ENCODE data around the gene ELF2.
A peak's percentile ranks its signal among the peaks of the same experiment; 100 is the strongest.
"Not testable (repeated sequence)": the region's sequence is repeated elsewhere in the genome, so short reads cannot be mapped to it uniquely, and the experiment has no call there.

The ELF2 gene

GRCh38 chr4:139177049-139177868 is at the start of gene ELF2:
TSS of gene ELF2 (minus strand) at chr4:139177218. CDS start at chr4:139137701, 39,517 bp downstream.
- Histone ChIP-seq H3K4me3 (peak within 1 kb of the TSS; percentile 88), H3K36me3 (replicated peaks) (no peaks in the 10 kb centered on the region), H3K27me3 (ENCODE audit: low read depth) (no peaks in the 10 kb centered on the region; the same call in 1 of the 2 replicates), H3K4me1 (peaks cover 26% of the 10 kb centered on the region), H3K9me3 (no peaks in the 10 kb centered on the region)
- in situ Hi-C loops (cut with MboI; ENCODE audit: low sequenced_read_pairs): no loop called here
- peak; percentile 86 to 95 for DNase-seq (ENCODE audit: low spot score in 2 of 2)

GRCh38 chr4:139223682-139224317 is 46.8 kb upstream of the ELF2 start:
- H3K27me3 ChIP-seq (ENCODE audit: low read depth): no peaks in the 10 kb centered on the region
- H3K36me3 ChIP-seq (replicated peaks): no peaks in the 10 kb centered on the region
- H3K4me1 ChIP-seq: peaks cover 14% of the 10 kb centered on the region
- no peak overlapping the region for H3K4me3 ChIP-seq
- in situ Hi-C loops (cut with MboI; ENCODE audit: low sequenced_read_pairs): no loop called here
- peak in 1 of 2 experiments; percentile 18 for DNase-seq (ENCODE audit: low spot score in 2 of 2)
- H3K9me3 ChIP-seq: peaks cover 4% of the 10 kb centered on the region

GRCh38 chr4:139222215-139222614 is 45.2 kb upstream of the ELF2 start:
- H3K36me3 ChIP-seq (replicated peaks): no peaks in the 10 kb centered on the region
- H3K27me3 ChIP-seq (ENCODE audit: low read depth): no peaks in the 10 kb centered on the region
- peaks cover 4% of the 10 kb centered on the region for H3K9me3 ChIP-seq
- DNase-seq (ENCODE audit: low spot score in 2 of 2): no peak
- in situ Hi-C loops (cut with MboI; ENCODE audit: low sequenced_read_pairs): no loop called here
- no peak overlapping the region for H3K4me3 ChIP-seq
- peaks cover 14% of the 10 kb centered on the region for H3K4me1 ChIP-seq

- in situ Hi-C loops (cut with MboI; ENCODE audit: low sequenced_read_pairs): no loop called here
- Histone ChIP-seq H3K27me3 (ENCODE audit: low read depth) (no peaks in the 10 kb centered on the region), H3K9me3 (peaks cover 4% of the 10 kb centered on the region), H3K4me3 (no peak overlapping the region), H3K4me1 (peaks cover 14% of the 10 kb centered on the region), H3K36me3 (replicated peaks) (no peaks in the 10 kb centered on the region)
- DNase-seq (ENCODE audit: low spot score in 2 of 2): no peak
Measured at GRCh38 chr4:139221687-139222086, 44.7 kb upstream of the ELF2 start.

- no peak for DNase-seq (ENCODE audit: low spot score in 2 of 2)
- Histone ChIP-seq H3K9me3 (peaks cover 4% of the 10 kb centered on the region), H3K4me1 (peaks cover 20% of the 10 kb centered on the region), H3K4me3 (no peak overlapping the region), H3K27me3 (ENCODE audit: low read depth) (no peaks in the 10 kb centered on the region), H3K36me3 (replicated peaks) (no peaks in the 10 kb centered on the region)
- in situ Hi-C loops (cut with MboI; ENCODE audit: low sequenced_read_pairs): no loop called here
Measured at GRCh38 chr4:139219450-139220055, 42.5 kb upstream of the ELF2 start.

- peak; percentile 86 to 94 for DNase-seq (ENCODE audit: low spot score in 2 of 2)
- H3K9me3 ChIP-seq: no peaks in the 10 kb centered on the region
- no peaks in the 10 kb centered on the region for H3K27me3 ChIP-seq (ENCODE audit: low read depth)
- H3K36me3 ChIP-seq (replicated peaks): no peaks in the 10 kb centered on the region
- H3K4me1 ChIP-seq: peaks cover 23% of the 10 kb centered on the region
- H3K4me3 ChIP-seq: no peak overlapping the region
- in situ Hi-C loops (cut with MboI; ENCODE audit: low sequenced_read_pairs): no loop called here
Measured at GRCh38 chr4:139214039-139214534, 37.1 kb upstream of the ELF2 start.

GRCh38 chr4:139213633-139214032 is 36.6 kb upstream of the ELF2 start:
- H3K9me3 ChIP-seq; in situ Hi-C loops (cut with MboI; ENCODE audit: low sequenced_read_pairs): not testable (repeated sequence)

GRCh38 chr4:139212900-139213299 is 35.9 kb upstream of the ELF2 start:
- H3K9me3 ChIP-seq: no peaks in the 10 kb centered on the region
- H3K4me3 ChIP-seq: no peak overlapping the region
- H3K27me3 ChIP-seq (ENCODE audit: low read depth): no peaks in the 10 kb centered on the region
- H3K4me1 ChIP-seq: peaks cover 24% of the 10 kb centered on the region
- no peak for DNase-seq (ENCODE audit: low spot score in 2 of 2)
- H3K36me3 ChIP-seq (replicated peaks): no peaks in the 10 kb centered on the region
- in situ Hi-C loops (cut with MboI; ENCODE audit: low sequenced_read_pairs): no loop called here

More at GRCh38 chr4:139213633-139214032, 36.6 kb upstream of the ELF2 start:
- not testable (repeated sequence) for H3K27me3 ChIP-seq (ENCODE audit: low read depth); DNase-seq (ENCODE audit: low spot score in 2 of 2); H3K36me3 ChIP-seq (replicated peaks); H3K4me3 ChIP-seq
- H3K4me1 ChIP-seq: peaks cover 23% of the 10 kb centered on the region

- DNase-seq (ENCODE audit: low spot score in 2 of 2): no peak
- Histone ChIP-seq H3K36me3 (replicated peaks) (no peaks in the 10 kb centered on the region), H3K27me3 (ENCODE audit: low read depth) (no peaks in the 10 kb centered on the region), H3K9me3 (no peaks in the 10 kb centered on the region), H3K4me3 (no peak overlapping the region), H3K4me1 (peaks cover 29% of the 10 kb centered on the region)
- in situ Hi-C loops (cut with MboI; ENCODE audit: low sequenced_read_pairs): no loop called here
Measured at GRCh38 chr4:139210486-139210885, 33.5 kb upstream of the ELF2 start.

- Histone ChIP-seq H3K4me3 (no peak overlapping the region), H3K9me3 (no peaks in the 10 kb centered on the region), H3K27me3 (ENCODE audit: low read depth) (no peaks in the 10 kb centered on the region), H3K4me1 (peaks cover 23% of the 10 kb centered on the region), H3K36me3 (replicated peaks) (no peaks in the 10 kb centered on the region)
- in situ Hi-C loops (cut with MboI; ENCODE audit: low sequenced_read_pairs): no loop called here
- DNase-seq (ENCODE audit: low spot score in 2 of 2): no peak
Measured at GRCh38 chr4:139209470-139210063, 32.5 kb upstream of the ELF2 start.

GRCh38 chr4:139208404-139208945 is 31.5 kb upstream of the ELF2 start:
- H3K27me3 ChIP-seq (ENCODE audit: low read depth): no peaks in the 10 kb centered on the region
- H3K36me3 ChIP-seq (replicated peaks): no peaks in the 10 kb centered on the region
- peak; percentile 28 to 33 for DNase-seq (ENCODE audit: low spot score in 2 of 2)
- in situ Hi-C loops (cut with MboI; ENCODE audit: low sequenced_read_pairs): no loop called here
- H3K9me3 ChIP-seq: no peaks in the 10 kb centered on the region
- H3K4me1 ChIP-seq: peaks cover 14% of the 10 kb centered on the region
- H3K4me3 ChIP-seq: no peak overlapping the region

GRCh38 chr4:139207873-139208403 is 30.9 kb upstream of the ELF2 start:
- Histone ChIP-seq H3K36me3 (replicated peaks) (no peaks in the 10 kb centered on the region), H3K4me1 (peaks cover 8% of the 10 kb centered on the region), H3K4me3 (no peak overlapping the region)

GRCh38 chr4:139207247-139207646 is 30.2 kb upstream of the ELF2 start:
- no peak for DNase-seq (ENCODE audit: low spot score in 2 of 2)

More at GRCh38 chr4:139207873-139208403, 30.9 kb upstream of the ELF2 start:
- DNase-seq (ENCODE audit: low spot score in 2 of 2): peak in 1 of 2 experiments; percentile 33
- no peaks in the 10 kb centered on the region for H3K9me3 ChIP-seq
- in situ Hi-C loops (cut with MboI; ENCODE audit: low sequenced_read_pairs): no loop called here
- H3K27me3 ChIP-seq (ENCODE audit: low read depth): no peaks in the 10 kb centered on the region

More at GRCh38 chr4:139207247-139207646, 30.2 kb upstream of the ELF2 start:
- H3K4me1 ChIP-seq: peaks cover 6% of the 10 kb centered on the region
- no peaks in the 10 kb centered on the region for H3K9me3 ChIP-seq
- H3K36me3 ChIP-seq (replicated peaks): no peaks in the 10 kb centered on the region
- in situ Hi-C loops (cut with MboI; ENCODE audit: low sequenced_read_pairs): no loop called here
- H3K4me3 ChIP-seq: no peak overlapping the region
- H3K27me3 ChIP-seq (ENCODE audit: low read depth): no peaks in the 10 kb centered on the region

All from HAP-1 (cell line).